SK-N-SH (cell line): ENCODE data around the gene ABCC4. TPM values are rescaled to one million over a fixed set of nuclear protein-coding genes. Genes with fewer than 3 reads are reported as not detected.

Experiments
- CTCF ChIA-PET: fragments of 300-600, 350-600 bp; formaldehyde crosslinking; extraction: SDS; loops from one replicate; lab custom pipeline; 2021; lab: Yijun Ruan, JAX
- POLR2A ChIA-PET: fragments of 350-600 bp; sonication (Branson Sonifier 250); formaldehyde crosslinking; extraction: SDS; loops from one replicate; lab custom pipeline; 2020; ENCODE audit warnings: antibody characterized with exemption, inconsistent platforms; lab: Yijun Ruan, JAX
- DNase-seq: peaks from one replicate; pipeline ENCODE4 v3.0.0; 2012
- H2AFZ ChIP-seq: fragments of 200-600 bp; sonication (generic); 2 replicates; pipeline ENCODE4 v1.8.1; 2016; ENCODE audit warnings: antibody characterized with exemption, mild to moderate bottlenecking, low read depth
- H3F3A ChIP-seq: fragments of 200-600 bp; sonication (generic); replicated peaks from 2 replicates; pipeline ENCODE3; 2016; ENCODE audit warnings: antibody characterized with exemption, mild to moderate bottlenecking; ENCODE audit not compliant: insufficient read depth
- H3K27ac ChIP-seq, 2 experiments: fragments of 200-500 bp in 1 of 2; fragments of 200-600 bp in 1 of 2; sonication (Bioruptor generic) in 1 of 2; sonication (generic), shearing (Covaris generic) in 1 of 2; 2 replicates each; pipeline versions ENCODE4 v1.5.1 to v1.6.1; 2014 to 2016; ENCODE audit warnings: low read depth in 2 of 2, inconsistent platforms in 1 of 2, low read length in 1 of 2, mild to moderate bottlenecking in 1 of 2, mixed read lengths in 1 of 2
- H3K27me3 ChIP-seq: fragments of 200-600 bp; sonication (generic), shearing (Covaris generic); 2 replicates; pipeline ENCODE4 v1.6.1; 2016; ENCODE audit warnings: mixed run types; ENCODE audit not compliant: insufficient read depth
- H3K36me3 ChIP-seq, 2 experiments: fragments of 200-500 bp in 1 of 2; fragments of 200-600 bp in 1 of 2; sonication (Bioruptor generic) in 1 of 2; sonication (generic) in 1 of 2; replicated peaks in 1 of 2; 2 replicates each; pipeline versions ENCODE3 to v1.5.1; 2014 to 2016; ENCODE audit warnings: low read length in 1 of 2, mild to moderate bottlenecking in 1 of 2; ENCODE audit not compliant: insufficient read depth in 2 of 2, control insufficient read depth in 1 of 2
- H3K4me1 ChIP-seq, 2 experiments: fragments of 200-500 bp in 1 of 2; fragments of 200-600 bp in 1 of 2; sonication (Bioruptor generic) in 1 of 2; sonication (generic), shearing (Covaris generic) in 1 of 2; 2 replicates each; pipeline versions ENCODE4 v1.5.1 to v1.6.1; 2014 to 2016; ENCODE audit warnings: low read depth in 1 of 2, low read length in 1 of 2, mixed run types in 1 of 2; ENCODE audit not compliant: insufficient read depth in 2 of 2, control insufficient read depth in 1 of 2
- H3K4me2 ChIP-seq: fragments of 200-600 bp; sonication (generic), shearing (Covaris generic); 2 replicates; pipeline ENCODE4 v1.6.1; 2017; ENCODE audit warnings: mixed run types
- H3K4me3 ChIP-seq, 2 experiments: fragments of 200-500 bp in 1 of 2; fragments of 200-600 bp in 1 of 2; sonication (Bioruptor generic) in 1 of 2; sonication (generic), shearing (Covaris generic) in 1 of 2; 2 replicates each; pipeline versions ENCODE4 v1.5.1 to v1.8.1; 2014 to 2016; ENCODE audit warnings: low read depth in 2 of 2, inconsistent platforms in 1 of 2, low read length in 1 of 2, mild to moderate bottlenecking in 1 of 2, mixed read lengths in 1 of 2, moderate library complexity in 1 of 2
- H3K79me2 ChIP-seq: fragments of 200-600 bp; sonication (generic); 2 replicates; pipeline ENCODE4 v1.8.1; 2017; ENCODE audit warnings: mild to moderate bottlenecking; ENCODE audit not compliant: insufficient read depth
- H3K9ac ChIP-seq: fragments of 200-600 bp; sonication (generic); 2 replicates; pipeline ENCODE4 v1.6.1; 2017; ENCODE audit warnings: mixed run types
- H3K9me2 ChIP-seq: fragments of 200-600 bp; sonication (generic); 2 replicates; pipeline ENCODE4 v1.6.1; 2017; ENCODE audit warnings: mixed run types
- H3K9me3 ChIP-seq: fragments of 200-600 bp; sonication (generic); 2 replicates; pipeline ENCODE4 v1.6.1; 2017; ENCODE audit warnings: mixed run types, mild to moderate bottlenecking, moderate library complexity
- H4K20me1 ChIP-seq: fragments of 200-600 bp; sonication (generic); 2 replicates; pipeline ENCODE4 v1.6.1; 2017; ENCODE audit warnings: mild to moderate bottlenecking, mixed run types; ENCODE audit not compliant: insufficient read depth
- CHD2 ChIP-seq: fragments of 150-350 bp; IDR thresholded peaks from 2 replicates; pipeline ENCODE4 v1.6.1; 2018; ENCODE audit warnings: low read length; ENCODE audit not compliant: partially characterized antibody
- CTCF ChIP-seq: fragments of 200-600 bp; sonication (generic); IDR thresholded peaks from 2 replicates; pipeline ENCODE4 v1.6.1; 2017; ENCODE audit warnings: antibody characterized with exemption, mild to moderate bottlenecking, moderate library complexity
- ELF1 ChIP-seq: IDR thresholded peaks from 2 replicates; pipeline ENCODE4 v1.4.0; 2012
- EP300 ChIP-seq, 2 experiments: IDR thresholded peaks; 2 replicates each; pipeline versions ENCODE4 v1.4.0 to v1.6.1; 2012; ENCODE audit warnings: borderline replicate concordance in 1 of 2, low read depth in 1 of 2, low read length in 1 of 2
- EZH2phosphoT487 ChIP-seq: fragments of 200-600 bp; sonication (generic); IDR thresholded peaks from 2 replicates; pipeline ENCODE4 v1.6.1; 2017; ENCODE audit warnings: low read depth, mixed run types, mild to moderate bottlenecking, antibody characterized with exemption, moderate library complexity, borderline replicate concordance
- FOXJ3 ChIP-seq: sonication (generic); formaldehyde crosslinking; IDR thresholded peaks from 2 replicates; pipeline ENCODE4 v1.5.1; 2020; ENCODE audit warnings: mild to moderate bottlenecking, missing genetic modification reagents
- GABPA ChIP-seq: IDR thresholded peaks from 2 replicates; pipeline ENCODE4 v1.4.0; 2012; ENCODE audit warnings: low read depth, mild to moderate bottlenecking
- GATA2 ChIP-seq: sonication (generic); formaldehyde crosslinking; IDR thresholded peaks from 2 replicates; pipeline ENCODE4 v1.5.0; 2020; ENCODE audit warnings: mild to moderate bottlenecking, missing genetic modification reagents
- JUND ChIP-seq: IDR thresholded peaks from 2 replicates; pipeline ENCODE4 v1.4.0; 2012
- MAX ChIP-seq: IDR thresholded peaks from 2 replicates; pipeline ENCODE4 v1.4.0; 2012; ENCODE audit warnings: low read depth
- MEF2A ChIP-seq: IDR thresholded peaks from 2 replicates; pipeline ENCODE4 v1.4.0; 2012; ENCODE audit warnings: low read depth, borderline replicate concordance
- NFIC ChIP-seq: IDR thresholded peaks from 2 replicates; pipeline ENCODE4 v1.4.0; 2012; ENCODE audit warnings: borderline replicate concordance
- NRF1 ChIP-seq: IDR thresholded peaks from 2 replicates; pipeline ENCODE4 v1.6.1; 2012; ENCODE audit warnings: low read depth, mild to moderate bottlenecking, low read length
- PBX3 ChIP-seq: IDR thresholded peaks from 2 replicates; pipeline ENCODE4; 2012
- RAD21 ChIP-seq: IDR thresholded peaks from 2 replicates; pipeline ENCODE4 v1.6.1; 2012; ENCODE audit warnings: mild to moderate bottlenecking, low read length
- RCOR1 ChIP-seq: fragments of 150-350 bp; IDR thresholded peaks from 2 replicates; pipeline ENCODE4 v1.6.1; 2017; ENCODE audit warnings: antibody characterized with exemption, low read length
- RFX5 ChIP-seq: IDR thresholded peaks from 2 replicates; pipeline ENCODE4 v1.6.1; 2012; ENCODE audit warnings: mild to moderate bottlenecking, improper control_type of control experiment, low read length
- RXRA ChIP-seq: IDR thresholded peaks from 2 replicates; pipeline ENCODE4 v1.4.0; 2012; ENCODE audit warnings: low read depth, mild to moderate bottlenecking, borderline replicate concordance
- SMC3 ChIP-seq: IDR thresholded peaks from 2 replicates; pipeline ENCODE4 v1.6.1; 2012; ENCODE audit warnings: low read depth, low read length, improper control_type of control experiment
- TAF1 ChIP-seq: IDR thresholded peaks from 2 replicates; pipeline ENCODE4 v1.6.1; 2012; ENCODE audit warnings: low read depth, mild to moderate bottlenecking, low read length, moderate library complexity, borderline replicate concordance
- TCF12 ChIP-seq: IDR thresholded peaks from 2 replicates; pipeline ENCODE4 v1.4.0; 2012
- TEAD4 ChIP-seq: IDR thresholded peaks from 2 replicates; pipeline ENCODE4 v1.4.0; 2012; ENCODE audit warnings: mild to moderate bottlenecking, borderline replicate concordance; ENCODE audit not compliant: insufficient read depth
- WGBS: methylation state at CpG from one replicate; pipeline ENCODE4 v1.1.6; 2017; ENCODE audit warnings: low lambda C conversion rate; 5-methylcytosine and 5-hydroxymethylcytosine counted together
- polyA plus RNA-seq, 3 experiments: library from polyadenylated mRNA; depleted of rRNA; stranded (reverse); fragments of >200 nt; gene quantifications; 2 replicates each; pipeline ENCODE4 v1.2.3, GENCODE V29; 2012
- TF ChIP-seq, protein P1 (sequence below): fragments of 150-350 bp; IDR thresholded peaks from 2 replicates; pipeline ENCODE4 v1.6.1; 2017; ENCODE audit warnings: antibody characterized with exemption, low read length, low read depth, borderline replicate concordance
- TF ChIP-seq, protein P2 (sequence below): fragments of 150-350 bp; IDR thresholded peaks from 2 replicates; pipeline ENCODE4 v1.6.1; 2016; ENCODE audit warnings: mild to moderate bottlenecking, low read depth, low read length
- TF ChIP-seq, protein P3 (sequence below): IDR thresholded peaks from 2 replicates; pipeline ENCODE4 v1.6.1; 2012; ENCODE audit warnings: mild to moderate bottlenecking, low read depth, low read length, moderate library complexity

ABCC4 gene
- polyA plus RNA-seq, 1 of the 3 experiments (the other 2 are of a cell fraction), result 7.8 TPM

DNA sequence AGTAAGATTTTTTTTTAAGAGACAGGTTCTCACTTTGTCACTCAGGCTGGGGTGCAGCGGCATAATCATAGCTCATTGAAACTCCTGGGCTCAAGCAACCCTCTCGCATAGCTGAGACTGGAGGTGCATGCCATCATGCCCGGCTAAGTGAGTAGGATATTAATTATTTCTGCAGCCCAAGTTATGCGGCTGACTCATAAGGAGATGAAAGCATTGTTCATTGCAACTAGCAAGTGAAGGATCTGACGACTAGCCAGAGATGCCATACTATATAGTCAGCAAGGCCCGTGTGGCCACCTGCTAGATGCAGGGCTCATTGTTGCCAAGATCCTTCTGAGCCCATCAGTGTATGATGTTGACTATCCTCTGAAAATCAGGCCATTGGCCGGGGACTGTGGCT lies 45.2 kb downstream of the ABCC4 start:
- peaks cover 6% of the 10 kb centered on the region; the same call in 1 of the 2 replicates for H3K79me2 ChIP-seq
- H4K20me1 ChIP-seq, result no peaks in the 10 kb centered on the region
- no peaks in the 10 kb centered on the region for H3K9me2 ChIP-seq
- H3K36me3 ChIP-seq, result no peaks in the 10 kb centered on the region
- H3K27ac ChIP-seq, result peak overlapping the region in 1 of 2 experiments; percentile 21; a peak in 1 of 4 replicates
- no peak overlapping the region for H3K9ac ChIP-seq
- H3K4me1 ChIP-seq, result no peaks in the 10 kb centered on the region; a peak in 1 of 4 replicates
- no peak overlapping the region for H2AFZ ChIP-seq
- WGBS, result 31% methylated on average over 6 of the region's 7 CpGs
- H3K27me3 ChIP-seq, result no peaks in the 10 kb centered on the region
- H3K4me2 ChIP-seq, result peak overlapping the region; percentile 35; the same call in 1 of the 2 replicates
- POLR2A ChIA-PET, result no interaction called here
- no peaks in the 10 kb centered on the region for H3F3A ChIP-seq
- no peaks in the 10 kb centered on the region for H3K9me3 ChIP-seq
- DNase-seq, result no peak
- no peak overlapping the region for H3K4me3 ChIP-seq
- CTCF ChIA-PET, result interaction anchor here (0.8 kb wide), 1 partner anchor 41 kb away, joined by 3 read pairs; no protein-coding TSS in a partner anchor
- no peak for TF ChIP-seq SMC3
- TF ChIP-seq FOXJ3 (CRISPR knock-in tag), result no peak
- no peak for TF ChIP-seq GABPA
- TF ChIP-seq MAX, result peak; percentile 67
- peak; percentile 38; the same call in 1 of the 2 replicates for TF ChIP-seq RXRA
- TF ChIP-seq CHD2, result no peak
- no peak for TF ChIP-seq RCOR1
- peak; percentile 96 for TF ChIP-seq TCF12
- TF ChIP-seq GATA2, result no peak
- no peak for TF ChIP-seq RAD21
- TF ChIP-seq EP300 (IDR thresholded peaks at IDR 0.05; ENCODE audit: borderline replicate concordance in 1 of 2, low read depth in 1 of 2, low read length in 1 of 2), result peak in 1 of 2 experiments; percentile 93; a peak in 3 of 4 replicates
- no peak for TF ChIP-seq MEF2A
- TF ChIP-seq NFIC, result peak; percentile 88
- TF ChIP-seq, protein P1, sequence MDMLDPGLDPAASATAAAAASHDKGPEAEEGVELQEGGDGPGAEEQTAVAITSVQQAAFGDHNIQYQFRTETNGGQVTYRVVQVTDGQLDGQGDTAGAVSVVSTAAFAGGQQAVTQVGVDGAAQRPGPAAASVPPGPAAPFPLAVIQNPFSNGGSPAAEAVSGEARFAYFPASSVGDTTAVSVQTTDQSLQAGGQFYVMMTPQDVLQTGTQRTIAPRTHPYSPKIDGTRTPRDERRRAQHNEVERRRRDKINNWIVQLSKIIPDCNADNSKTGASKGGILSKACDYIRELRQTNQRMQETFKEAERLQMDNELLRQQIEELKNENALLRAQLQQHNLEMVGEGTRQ, result no peak
- TF ChIP-seq JUND, result peak; percentile 98
- TF ChIP-seq EZH2phosphoT487, result no peak
- TF ChIP-seq RFX5, result no peak
- no peak for TF ChIP-seq TAF1
- TF ChIP-seq TEAD4, result peak; percentile 98
- peak; percentile 96 for TF ChIP-seq PBX3
- TF ChIP-seq ELF1, result peak; percentile 17; the same call in 1 of the 2 replicates
- TF ChIP-seq, protein P2, sequence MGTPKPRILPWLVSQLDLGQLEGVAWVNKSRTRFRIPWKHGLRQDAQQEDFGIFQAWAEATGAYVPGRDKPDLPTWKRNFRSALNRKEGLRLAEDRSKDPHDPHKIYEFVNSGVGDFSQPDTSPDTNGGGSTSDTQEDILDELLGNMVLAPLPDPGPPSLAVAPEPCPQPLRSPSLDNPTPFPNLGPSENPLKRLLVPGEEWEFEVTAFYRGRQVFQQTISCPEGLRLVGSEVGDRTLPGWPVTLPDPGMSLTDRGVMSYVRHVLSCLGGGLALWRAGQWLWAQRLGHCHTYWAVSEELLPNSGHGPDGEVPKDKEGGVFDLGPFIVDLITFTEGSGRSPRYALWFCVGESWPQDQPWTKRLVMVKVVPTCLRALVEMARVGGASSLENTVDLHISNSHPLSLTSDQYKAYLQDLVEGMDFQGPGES, result no peak
- TF ChIP-seq, protein P3, sequence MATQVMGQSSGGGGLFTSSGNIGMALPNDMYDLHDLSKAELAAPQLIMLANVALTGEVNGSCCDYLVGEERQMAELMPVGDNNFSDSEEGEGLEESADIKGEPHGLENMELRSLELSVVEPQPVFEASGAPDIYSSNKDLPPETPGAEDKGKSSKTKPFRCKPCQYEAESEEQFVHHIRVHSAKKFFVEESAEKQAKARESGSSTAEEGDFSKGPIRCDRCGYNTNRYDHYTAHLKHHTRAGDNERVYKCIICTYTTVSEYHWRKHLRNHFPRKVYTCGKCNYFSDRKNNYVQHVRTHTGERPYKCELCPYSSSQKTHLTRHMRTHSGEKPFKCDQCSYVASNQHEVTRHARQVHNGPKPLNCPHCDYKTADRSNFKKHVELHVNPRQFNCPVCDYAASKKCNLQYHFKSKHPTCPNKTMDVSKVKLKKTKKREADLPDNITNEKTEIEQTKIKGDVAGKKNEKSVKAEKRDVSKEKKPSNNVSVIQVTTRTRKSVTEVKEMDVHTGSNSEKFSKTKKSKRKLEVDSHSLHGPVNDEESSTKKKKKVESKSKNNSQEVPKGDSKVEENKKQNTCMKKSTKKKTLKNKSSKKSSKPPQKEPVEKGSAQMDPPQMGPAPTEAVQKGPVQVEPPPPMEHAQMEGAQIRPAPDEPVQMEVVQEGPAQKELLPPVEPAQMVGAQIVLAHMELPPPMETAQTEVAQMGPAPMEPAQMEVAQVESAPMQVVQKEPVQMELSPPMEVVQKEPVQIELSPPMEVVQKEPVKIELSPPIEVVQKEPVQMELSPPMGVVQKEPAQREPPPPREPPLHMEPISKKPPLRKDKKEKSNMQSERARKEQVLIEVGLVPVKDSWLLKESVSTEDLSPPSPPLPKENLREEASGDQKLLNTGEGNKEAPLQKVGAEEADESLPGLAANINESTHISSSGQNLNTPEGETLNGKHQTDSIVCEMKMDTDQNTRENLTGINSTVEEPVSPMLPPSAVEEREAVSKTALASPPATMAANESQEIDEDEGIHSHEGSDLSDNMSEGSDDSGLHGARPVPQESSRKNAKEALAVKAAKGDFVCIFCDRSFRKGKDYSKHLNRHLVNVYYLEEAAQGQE, result no peak
- TF ChIP-seq NRF1, result no peak
- TF ChIP-seq CTCF, result no peak
